Renal pelvis (tissue), 4 donors: ENCODE measurements around the gene MPND. TPM values are rescaled to one million over a fixed set of nuclear protein-coding genes. Genes with fewer than 3 reads are reported as not detected.

Experiments used
- DNase-seq: peaks from one replicate; pipeline ENCODE4 v3.0.0-alpha.2; 2013
- polyA plus RNA-seq, 3 donors: library from polyadenylated mRNA; unstranded; fragments of 120-200 nt; gene quantifications; one replicate each; pipeline ENCODE4 v1.2.1, GENCODE V29; 2013; ENCODE audit not compliant: insufficient read length in 3 of 3

The MPND gene
- polyA plus RNA-seq, 3 donors: 29.3 to 33.8 (median 31.8) TPM

DNA sequence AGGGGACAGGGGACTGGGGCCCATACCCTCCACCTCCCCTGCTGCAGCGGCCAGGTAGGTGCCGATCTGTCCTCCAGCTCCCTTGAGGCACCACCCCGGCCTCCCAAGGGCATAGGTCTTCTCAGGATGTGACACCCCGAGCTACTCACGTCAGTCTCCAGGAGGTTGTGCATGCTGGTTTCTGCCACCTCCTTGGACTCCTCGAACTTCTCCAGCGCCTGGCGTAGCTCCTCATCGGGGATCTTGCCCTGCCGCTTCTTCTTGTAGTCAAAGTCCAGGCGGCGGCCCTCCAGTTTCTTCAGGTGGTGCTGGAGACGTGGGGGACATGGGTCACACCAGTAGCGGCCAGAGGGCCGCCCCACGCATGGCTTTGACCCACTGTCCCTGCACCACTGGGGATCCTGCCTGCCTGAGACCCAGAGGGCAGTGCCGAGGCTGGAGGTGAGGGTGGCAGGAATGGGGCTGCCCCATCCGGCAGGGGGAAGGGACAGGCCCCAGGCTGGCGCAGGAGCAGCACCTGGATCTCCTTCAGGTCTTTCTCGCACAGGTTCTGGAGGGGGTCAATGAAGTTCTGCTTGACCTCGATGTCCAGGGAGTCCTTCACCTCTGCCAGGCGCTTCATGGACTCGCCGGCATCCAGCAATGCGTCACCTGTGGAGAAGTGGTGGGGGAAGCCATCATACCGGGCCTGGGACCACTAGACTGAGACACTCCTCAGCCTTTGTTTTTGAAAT lies 20.4 kb downstream of the MPND start:
- DNase-seq: no peak

DNA sequence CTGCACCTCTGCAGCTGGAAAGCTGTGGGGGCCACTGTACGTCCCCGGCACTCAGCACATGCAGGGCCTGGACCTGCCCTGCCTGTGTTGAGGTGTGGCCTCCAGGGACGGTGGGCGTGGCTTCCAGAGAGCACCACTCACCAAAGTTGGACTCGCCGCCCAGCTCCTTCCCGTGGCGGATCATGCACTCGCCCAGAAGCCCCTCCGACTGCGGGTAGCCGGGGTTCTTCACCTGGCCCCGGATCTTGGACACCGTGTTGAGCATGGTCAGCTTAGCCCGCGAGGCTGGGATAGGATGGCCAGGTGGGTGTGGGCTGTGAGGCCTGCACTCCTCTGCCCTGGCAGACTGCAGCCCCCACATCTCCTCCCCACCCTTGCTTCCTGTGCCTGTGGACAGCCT lies 22.0 kb downstream of the MPND start:
- no peak for DNase-seq

DNA sequence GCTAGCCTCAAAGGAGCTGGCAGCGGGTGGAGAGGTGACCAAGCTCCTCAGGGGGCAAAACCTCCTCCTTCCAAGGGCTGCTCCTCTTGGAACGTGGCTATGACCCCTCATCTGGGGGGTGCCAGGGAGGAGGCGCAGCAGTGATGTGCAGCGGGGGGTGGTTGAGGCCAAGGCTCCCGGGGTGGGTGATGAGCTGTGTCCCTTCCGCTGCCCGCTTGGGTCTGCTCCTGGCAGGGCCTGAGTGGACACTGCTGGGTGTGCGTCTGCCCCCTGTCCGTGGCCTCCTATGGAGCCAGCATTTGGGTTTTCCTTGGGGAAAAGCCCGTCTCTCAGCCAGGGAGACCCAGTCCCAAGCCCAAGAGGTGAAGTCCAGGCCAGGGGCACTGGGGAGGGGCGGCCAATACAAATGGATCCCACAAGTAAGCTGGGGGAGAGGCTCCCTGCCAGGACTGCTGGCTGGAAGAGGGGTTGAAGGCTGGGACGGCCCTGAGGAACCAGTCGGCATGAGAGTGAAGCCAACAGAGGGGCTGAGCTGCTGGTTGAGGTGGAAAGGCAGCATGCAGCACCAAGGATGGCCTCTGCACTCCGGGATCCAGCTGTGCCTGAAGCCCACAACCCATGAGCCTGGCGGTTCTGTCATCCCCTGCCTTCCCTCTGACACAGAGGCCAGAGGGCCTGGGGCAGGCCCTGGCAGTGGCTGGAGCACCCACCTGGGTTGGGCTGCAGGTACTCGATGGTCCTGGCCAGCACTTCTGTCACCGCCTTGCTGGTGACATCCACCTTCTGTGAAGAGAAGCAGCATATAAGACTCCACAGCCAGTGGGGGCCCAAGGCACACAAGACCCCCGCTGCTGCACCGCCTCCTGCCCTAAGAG lies 22.7 kb downstream of the MPND start:
- no peak for DNase-seq

DNA sequence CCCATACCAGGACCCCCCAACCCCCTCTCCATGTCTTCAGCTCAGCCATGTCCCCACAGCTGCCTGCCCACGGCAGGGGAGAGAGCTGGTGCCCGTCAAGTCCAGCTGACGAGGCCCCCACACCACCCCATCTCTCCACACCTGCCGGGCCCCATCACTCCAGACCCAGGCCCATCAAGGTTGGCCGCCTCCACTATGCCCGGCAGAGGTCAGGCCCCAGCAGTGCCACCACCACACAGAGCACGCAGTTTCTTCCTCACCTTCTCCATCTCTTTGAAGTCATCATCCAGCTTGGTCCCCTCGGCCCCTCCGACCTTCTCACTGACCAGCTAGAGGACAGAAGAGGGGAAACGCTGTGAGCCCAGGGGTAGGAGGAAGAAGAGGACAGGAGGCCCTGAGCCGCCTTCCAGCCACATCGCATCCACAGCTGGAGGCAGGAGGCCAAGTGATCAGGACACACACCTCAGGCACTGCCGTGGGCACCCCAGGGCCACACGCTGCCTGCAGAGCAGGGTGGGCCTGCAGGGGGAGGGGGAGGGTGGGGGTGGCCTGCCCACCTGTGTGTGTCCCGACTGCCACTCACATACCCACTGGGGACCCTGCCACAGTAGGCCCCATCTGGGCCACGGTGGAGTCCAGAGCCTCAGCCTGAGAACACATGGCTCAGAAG lies 23.4 kb downstream of the MPND start:
- no peak for DNase-seq

DNA sequence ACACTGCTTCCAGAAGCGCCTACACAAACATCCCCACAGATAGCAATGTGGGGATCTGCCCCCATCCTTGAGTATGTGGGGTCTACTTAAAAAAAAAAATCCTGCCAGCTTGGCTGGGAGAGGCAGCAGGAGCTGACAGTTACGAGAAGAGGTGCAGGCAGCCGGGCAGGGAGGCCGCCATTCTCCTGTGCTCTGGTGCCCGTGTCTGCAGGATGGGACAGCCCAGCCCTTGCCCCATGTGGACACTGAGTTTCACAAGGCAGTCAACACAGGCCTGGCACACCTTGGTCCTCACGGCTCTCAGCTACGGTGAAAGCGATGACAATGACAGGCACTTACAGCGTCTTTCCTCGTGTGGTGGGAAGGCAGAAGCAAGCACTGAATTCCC lies 24.0 kb downstream of the MPND start:
- no peak for DNase-seq

DNA sequence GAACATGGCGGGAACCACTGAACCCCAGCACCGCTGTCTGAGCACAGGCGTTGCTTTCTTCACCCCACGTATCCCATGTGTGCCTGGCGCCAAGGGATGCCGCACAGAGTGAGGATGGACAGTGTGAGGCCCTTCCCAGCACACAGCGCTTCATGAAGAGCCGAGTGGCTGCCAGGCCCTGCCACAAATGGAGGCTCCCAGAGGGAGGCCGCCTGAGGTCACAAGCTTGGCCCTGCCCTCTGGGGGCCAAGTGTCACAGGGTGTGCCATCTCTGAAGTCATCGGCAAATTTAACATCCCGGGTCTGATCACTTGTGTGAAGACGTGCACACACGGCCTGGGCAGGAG lies 24.4 kb downstream of the MPND start:
- DNase-seq: no peak

DNA sequence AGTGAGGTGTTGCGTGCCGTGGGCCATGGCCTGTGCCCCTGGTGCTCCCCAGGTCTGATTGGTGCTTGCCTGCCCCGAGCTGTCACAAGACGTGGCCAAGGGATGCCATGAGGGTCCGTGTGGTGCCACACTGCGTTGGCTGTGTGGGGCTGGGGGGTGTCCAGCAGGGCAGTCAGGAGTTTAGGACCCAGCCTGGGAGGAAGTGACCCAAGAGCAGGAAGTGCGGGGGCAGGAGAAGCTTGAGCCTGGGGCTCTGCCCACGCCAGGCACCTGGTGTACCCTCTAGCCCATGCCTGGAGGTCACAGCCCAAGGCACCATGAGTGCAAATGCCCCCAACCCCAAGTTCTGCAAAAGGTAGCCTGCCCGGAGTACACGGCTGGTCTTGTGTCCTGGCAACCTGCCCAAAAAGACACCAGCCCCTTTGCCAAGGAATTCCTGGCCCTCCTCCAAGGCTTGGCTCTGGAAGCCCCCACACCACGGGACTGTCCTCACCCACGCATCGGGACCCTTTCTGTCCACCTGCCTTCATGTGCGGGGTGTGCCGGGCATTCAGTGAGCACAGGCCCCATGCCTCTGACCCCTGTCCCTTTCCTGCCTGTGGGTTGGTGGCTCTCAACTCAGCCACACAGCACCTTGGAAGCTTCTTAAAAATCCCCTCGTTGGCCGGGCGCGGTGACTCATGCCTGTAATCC lies 24.9 kb downstream of the MPND start:
- DNase-seq: no peak

DNA sequence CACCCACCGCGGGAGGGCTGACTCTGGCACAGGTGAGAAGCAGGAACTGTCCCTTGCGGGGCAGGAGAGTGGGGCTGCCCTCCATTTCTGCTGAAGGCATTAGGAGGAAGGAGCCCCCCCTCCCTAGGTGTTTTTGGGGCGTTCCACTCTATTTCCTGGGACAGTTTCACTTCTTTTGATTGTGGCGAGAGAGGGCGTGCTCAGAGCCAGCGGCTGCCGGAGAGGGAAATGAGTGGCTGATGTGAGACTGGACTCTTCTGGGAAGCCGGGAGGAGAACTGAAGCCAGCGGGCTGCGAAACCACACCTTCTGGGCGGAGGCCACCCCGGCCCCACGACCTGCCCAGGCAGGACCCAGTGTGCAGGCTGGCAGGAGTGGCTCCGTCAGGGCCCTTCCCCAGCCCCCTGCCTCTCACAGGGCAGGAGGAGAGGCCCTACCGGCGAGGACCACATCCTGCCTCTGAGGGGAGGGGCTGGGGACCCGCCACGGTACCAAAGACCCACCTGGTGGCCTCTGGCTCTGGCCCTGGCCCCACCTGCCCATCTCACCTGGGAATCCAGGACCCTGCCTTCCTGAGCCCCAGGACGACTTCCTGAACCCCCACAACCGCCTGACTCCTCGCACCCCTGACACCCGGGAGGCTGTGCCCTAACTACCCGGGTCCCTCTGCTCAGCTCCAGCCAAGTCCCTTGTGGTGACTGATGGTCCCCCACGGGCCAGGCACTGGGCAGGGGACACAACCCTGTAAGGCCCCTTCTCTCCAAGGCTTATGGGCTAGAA lies 25.9 kb downstream of the MPND start:
- DNase-seq: no peak

DNA sequence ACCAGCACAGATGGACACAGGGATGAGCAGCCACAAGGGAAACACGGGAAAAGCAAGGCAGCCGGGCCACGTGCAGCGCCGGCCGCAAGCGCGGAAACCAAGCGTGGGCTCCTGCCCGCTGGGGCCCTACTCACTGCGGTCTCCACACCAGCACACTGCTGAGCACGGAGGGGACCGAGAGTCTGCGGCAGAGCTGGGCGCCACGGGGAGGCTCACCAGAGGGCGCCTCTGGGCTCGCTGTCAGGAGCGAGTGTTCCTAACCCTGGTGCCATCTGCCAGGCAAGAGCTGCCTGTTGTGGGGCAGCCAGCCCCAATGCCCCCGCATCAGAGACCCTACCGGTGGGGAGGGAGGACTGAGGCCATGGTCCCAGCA lies 26.5 kb downstream of the MPND start:
- DNase-seq: no peak

DNA sequence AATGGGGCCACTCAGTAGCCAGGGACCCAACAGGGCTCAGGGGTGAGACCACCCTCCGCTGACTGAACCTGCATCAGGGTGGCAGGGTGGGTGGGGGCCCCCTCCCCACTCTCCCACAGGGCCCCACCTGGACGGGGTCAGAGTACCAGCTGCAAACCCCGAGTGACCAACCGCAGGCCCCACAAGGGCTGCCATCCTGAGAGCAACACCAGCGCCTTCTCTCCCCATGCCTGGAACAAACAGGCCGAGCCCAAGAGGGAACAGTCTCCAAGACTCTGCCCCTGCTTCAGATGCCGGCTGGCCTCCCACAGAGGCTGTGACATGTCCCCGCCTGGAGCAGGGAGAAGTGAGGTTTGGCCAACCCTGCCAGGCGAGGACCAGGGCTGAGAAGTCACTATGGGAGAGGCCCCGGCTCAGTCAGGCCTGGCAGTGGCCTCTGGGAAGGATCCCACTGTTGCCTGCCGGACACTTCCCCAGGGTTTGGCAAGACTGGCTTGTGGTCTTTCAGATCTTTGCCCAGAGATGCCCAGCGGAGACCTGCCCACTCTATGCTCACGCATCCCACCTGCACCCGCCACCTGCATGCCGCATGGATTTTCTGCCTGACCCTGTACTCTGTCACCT lies 27.2 kb downstream of the MPND start:
- DNase-seq: no peak

DNA sequence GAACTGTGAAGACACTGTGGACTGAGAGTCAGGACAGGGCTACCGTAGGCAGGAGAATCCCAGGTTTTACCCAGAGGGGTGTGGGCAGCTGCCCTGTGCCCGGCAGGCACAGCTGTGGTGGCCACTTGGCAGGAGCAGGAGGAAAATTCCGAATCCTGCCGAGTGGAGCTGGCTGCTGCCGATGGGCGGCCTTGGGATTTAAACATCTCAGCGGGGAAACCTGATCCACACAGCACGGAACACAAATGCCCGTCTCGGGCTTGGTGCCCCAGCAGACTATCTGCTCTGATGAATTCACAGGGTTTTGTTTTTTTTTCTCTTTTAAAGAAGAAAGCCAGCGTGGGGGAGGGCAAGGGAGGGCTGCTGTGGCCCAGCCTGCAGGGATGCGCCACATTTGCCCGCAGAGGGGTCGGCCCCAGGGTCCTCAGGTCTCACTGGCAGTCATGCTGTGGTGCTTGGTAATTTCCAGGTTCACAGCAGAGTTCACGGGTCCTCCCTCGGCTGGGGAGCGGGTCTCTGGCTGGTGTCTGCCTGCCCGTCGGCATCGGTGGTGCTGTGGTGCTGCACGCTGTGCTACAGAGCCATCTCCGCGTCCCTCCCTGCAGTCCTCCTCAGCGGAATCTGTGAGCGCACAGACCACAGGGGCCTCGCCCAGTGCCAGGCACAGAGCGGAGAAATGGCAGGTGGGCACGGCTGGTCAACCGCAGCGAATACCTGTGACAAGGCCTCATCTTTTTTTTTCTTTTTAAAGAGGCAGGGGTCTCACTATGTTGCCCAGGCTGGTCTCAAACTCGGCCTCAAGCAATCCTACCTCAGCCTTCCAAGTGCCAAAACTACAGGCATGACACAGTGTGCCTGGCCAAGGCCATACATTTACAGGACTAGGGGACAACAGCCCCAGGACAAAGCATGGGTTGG lies 28.1 kb downstream of the MPND start:
- DNase-seq: no peak

DNA sequence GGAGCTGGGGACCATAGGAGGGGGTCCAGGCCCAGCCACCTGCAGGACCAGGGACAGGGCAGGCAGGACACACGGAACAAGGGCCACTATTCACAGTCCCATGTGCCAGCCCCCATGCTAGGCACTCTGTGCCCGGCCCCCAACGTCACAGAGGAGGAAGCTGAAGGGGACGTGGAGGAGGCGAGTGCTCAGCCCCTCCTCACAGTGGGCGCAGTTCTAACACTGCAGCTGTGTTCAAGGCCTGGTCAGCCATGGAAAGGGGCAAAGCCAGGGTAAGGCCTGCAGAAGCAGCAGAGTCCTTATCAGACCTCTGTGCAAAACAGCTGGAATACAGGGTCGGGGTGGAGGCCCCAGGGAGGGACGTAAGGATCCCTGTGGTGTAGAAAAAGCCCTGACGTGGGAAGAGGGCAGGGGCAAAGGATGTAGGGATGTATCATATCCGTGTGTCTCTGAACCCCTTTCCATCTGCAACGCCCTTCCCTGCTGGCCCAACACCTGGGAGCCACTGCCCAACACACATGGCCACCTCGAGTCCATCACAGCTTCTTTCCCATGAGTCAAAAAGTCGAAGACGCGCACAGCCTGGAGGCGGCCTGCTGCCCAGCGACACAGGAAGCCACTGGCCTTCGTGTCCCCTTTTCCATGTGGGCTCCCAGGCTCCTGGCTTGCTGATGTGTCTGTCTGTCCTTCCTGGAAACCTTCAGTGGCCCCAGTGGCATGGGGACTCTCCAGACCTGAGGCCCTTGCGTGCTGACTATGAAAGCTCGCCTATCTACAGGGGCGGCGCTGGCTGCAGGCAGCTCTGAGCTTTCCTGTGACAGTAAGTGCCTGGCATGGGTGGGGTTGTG lies 29.0 kb downstream of the MPND start:
- no peak for DNase-seq

DNA sequence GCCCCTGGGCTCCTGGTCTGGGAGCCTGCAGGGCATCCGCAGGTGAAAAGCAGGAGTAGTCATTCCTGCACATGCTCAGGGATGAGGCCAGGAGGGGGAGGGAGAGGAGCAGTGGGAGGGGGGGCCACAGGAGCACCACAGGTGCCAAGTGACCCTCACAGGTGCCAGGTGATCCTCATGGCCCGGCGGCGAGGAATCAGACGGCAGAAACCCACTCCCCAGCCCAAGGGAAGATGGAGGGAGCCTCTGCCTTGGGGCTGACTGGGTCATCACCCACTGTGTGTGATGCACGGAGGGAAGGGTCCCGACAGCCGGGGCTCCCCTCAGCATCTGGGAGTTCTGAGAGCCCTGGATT lies 29.6 kb downstream of the MPND start:
- DNase-seq: no peak

DNA sequence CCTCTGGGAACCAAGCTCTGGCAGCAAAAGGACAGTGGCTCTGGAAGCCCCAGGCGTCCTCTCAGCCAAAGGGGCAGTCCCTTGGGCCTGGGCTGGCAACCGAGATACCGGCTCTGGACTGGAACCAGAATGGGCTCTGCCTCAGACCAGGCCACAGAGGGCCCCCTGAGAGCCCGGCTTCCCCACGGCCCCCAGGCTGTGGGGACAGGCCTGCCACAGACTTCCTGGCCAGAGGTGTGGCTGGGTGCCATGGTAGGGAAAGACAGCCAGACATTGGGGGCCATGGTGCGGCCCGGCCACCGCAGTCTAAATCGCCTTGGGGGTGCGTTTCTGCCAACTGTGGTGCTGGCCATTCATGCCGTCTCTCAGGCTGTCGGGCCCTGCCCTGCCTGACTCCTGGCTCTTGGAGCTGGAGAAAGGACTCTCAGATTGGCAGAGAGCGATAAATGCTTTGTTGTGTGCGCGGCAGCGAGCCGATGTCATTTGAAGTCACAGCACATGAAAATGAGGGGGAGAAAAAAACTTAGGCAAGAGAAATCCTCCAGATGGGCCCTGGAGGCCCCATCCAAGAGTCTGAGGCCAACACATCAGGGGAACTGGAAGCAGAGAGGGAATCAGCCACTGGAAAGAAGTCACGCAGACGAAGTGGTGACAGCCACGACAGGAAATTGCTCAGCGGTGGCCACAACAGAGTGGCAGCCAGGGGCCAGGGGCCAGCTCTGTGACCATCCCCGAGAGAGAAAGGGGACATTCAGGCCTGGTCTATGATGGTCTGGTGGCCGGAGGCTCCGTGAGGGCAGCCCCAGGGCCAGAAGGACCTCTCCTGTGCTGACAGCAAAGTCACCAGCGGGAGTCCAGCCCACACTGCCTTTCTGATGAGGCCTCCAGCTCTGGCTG lies 30.5 kb downstream of the MPND start:
- DNase-seq: no peak

DNA sequence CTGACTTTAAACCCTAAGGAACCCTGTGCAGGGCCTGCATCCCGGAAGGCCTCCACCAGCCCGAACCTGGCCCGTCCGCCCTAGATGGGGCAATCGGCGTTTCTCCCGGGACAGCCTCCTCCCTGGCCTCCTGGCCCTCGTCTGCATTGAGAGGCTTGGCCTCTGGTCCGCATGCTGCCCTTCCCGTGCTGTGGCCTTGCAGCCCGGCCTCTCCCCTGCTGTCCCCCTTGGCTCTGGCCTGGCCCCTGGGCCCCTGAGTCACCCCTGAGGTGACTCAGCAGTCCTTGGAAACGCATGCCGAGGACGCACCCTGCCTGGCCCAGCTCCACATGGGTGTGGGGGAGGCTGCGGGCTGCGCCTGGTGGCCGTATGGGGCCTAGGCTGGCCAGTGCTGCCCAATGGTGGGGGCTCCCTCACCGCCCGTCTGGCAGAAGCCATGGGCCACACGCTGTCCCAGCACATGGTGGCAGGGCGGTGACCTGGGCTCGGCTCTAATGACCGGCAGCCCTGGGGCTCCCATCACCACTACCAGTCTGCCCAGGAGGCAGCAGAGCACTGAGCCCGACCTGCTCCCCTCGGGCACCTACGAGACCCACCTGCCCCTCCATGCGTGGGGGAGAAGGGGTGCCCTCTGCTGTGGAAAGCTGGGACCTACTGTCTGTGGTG lies 31.3 kb downstream of the MPND start:
- no peak for DNase-seq

DNA sequence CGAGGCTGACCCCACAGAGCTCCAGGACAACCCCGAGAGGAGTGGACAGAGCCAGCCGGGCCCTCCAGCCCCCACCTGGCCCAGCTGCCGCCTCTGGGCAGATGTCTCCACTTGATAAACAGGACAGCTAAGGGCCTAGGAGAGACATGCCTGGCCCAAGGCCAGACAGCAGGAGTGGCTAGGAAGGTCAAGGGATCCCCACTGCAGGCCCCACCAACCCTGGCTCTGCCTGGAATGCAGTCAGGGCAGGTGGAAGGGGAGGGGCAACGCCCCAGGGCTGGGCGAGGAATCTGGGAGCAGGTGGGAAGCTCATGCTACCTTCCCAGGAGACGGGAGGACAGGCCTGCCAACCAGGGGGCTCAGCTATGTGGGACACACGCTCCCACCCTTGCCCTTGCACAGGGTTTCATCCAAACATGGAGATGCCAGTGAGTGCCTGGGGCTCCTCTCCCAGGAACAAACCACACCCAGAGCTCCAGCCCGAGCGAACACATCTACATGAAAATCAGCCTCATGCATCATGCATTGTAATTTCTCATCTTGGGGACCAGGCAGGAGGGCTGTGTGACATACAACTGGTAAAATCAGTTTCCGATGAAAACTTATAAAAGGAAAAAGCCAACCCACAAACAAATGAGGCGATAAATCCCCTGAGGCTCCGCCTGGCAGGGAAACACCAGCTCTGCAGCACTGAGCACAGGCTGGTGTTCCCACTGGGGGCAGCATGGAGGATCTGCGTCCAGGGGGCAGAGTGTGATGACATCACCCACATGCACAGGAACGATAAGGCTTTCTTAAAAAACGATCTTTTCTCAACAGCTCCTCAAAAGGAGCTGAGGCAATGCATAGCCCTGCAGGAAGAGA lies 32.0 kb downstream of the MPND start:
- no peak for DNase-seq
